GM23338 (cell line): ENCODE measurements around the gene INTS6.

Experiments used
- EZH2 ChIP-seq: fragments of 200-600 bp; sonication (generic); IDR thresholded peaks from one replicate; pipeline ENCODE4 v1.8.0; 2017; ENCODE audit warnings: antibody characterized with exemption, mild to moderate bottlenecking, low read depth; ENCODE audit not compliant: unreplicated experiment
- TF ChIP-seq, protein P1 (sequence below), 2 experiments: fragments of 200-600 bp in 1 of 2; sonication (generic) in 1 of 2; conservative IDR thresholded peaks; 2 replicates each; pipeline versions ENCODE4 v1.5.1 to v1.6.1; 2016 to 2017; ENCODE audit warnings: antibody characterized with exemption in 2 of 2, low read depth in 2 of 2, mild to moderate bottlenecking in 2 of 2, moderate library complexity in 1 of 2

DNA sequence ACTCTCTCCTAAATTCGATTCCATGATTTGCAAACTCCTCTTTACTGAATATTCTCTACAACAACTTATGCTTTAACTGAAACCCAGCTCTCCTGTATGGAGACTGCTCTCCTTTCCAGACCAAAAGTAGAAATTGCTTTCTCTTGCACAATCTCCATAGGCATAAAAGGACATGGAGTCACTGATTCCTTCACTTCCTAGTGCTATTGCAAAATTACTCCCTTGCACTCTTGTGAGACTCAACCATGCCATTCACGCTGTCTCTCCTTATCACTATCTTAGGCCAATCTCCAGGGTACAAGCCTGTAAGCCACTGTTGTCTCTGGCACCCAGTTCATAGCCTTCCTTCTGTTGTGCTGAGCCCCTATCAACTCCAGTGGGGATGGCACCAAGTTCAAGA lies 82.7 kb downstream of the INTS6 start:
- no peak for TF ChIP-seq EZH2
- TF ChIP-seq, protein P1, sequence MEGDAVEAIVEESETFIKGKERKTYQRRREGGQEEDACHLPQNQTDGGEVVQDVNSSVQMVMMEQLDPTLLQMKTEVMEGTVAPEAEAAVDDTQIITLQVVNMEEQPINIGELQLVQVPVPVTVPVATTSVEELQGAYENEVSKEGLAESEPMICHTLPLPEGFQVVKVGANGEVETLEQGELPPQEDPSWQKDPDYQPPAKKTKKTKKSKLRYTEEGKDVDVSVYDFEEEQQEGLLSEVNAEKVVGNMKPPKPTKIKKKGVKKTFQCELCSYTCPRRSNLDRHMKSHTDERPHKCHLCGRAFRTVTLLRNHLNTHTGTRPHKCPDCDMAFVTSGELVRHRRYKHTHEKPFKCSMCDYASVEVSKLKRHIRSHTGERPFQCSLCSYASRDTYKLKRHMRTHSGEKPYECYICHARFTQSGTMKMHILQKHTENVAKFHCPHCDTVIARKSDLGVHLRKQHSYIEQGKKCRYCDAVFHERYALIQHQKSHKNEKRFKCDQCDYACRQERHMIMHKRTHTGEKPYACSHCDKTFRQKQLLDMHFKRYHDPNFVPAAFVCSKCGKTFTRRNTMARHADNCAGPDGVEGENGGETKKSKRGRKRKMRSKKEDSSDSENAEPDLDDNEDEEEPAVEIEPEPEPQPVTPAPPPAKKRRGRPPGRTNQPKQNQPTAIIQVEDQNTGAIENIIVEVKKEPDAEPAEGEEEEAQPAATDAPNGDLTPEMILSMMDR (conservative IDR thresholded peaks at IDR 0.05; ENCODE audit: low read depth in 2 of 2): no peak
